Stimulated activated CD4-positive, alpha-beta T cell treated with anti-CD3 and anti-CD28 coated beads, Interleukin-12 subunit alpha, Interleukin-12 subunit beta, amount 100 ng/mL, for 24 hours (primary cell): Measurements from ENCODE around the gene DTNB.
"Not testable (repeated sequence)": the region's sequence is repeated elsewhere in the genome, so short reads cannot be mapped to it uniquely, and the experiment has no call there.

ENCODE experiments used
- DNase-seq, 2 experiments: peaks; one replicate each; pipeline ENCODE4 v3.0.0-alpha.2; 2020; ENCODE audit warnings: low read depth in 2 of 2

Gene DTNB

DNA sequence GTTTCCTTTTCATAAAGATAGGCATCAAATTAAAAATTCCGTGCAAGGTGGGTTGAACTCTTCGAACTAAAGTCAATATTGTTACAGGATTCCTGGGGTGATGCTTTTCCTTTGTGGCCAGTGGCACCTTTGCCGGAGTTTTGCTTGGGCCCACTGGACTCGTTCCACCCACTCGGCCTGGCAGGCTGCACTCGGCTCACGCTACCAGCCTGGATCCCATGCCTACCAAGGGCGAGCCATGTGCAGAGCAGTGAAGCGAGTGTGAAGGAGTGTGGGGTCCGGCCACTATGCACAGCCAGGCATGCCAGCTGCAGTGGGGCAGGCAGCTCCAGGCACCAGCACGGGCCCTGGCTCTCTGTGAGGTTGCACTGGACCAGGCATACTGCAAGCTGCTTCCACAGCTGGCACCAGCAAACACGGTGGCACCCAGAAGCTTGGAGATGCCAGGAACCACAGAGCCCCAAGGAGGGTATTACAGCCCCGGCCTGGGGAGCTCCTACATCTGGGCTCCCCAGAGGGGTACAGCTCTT lies 83.6 kb downstream of the DTNB start:
- no peak for DNase-seq

DNA sequence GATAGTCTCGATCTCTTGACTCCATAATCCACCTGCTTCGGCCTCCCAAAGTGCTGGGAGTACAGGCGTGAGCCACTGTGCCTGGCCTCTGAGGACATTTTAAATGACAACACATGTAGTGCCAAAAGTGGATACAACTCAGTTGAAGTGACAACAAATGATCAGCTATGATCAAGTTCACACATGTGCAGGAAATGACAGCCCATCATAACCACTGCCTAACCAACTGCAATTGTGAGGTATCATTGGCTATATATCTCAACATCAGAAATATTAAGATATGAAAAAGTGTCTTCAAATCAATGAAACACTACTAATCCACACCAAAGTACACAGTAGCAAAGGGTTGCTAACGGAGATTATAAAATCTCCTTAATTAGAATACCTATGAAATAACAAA lies 84.8 kb downstream of the DTNB start:
- DNase-seq = no peak

- DNase-seq = no peak
Observed at GRCh38 chr2:25587361-25587760, 86.0 kb downstream of the DTNB start.

GRCh38 chr2:25586726-25587144 lies 86.6 kb downstream of the DTNB start:
- DNase-seq = peak in 1 of 2 experiments; percentile 3

GRCh38 chr2:25585189-25585588 lies 88.2 kb downstream of the DTNB start:
- no peak for DNase-seq

DNA sequence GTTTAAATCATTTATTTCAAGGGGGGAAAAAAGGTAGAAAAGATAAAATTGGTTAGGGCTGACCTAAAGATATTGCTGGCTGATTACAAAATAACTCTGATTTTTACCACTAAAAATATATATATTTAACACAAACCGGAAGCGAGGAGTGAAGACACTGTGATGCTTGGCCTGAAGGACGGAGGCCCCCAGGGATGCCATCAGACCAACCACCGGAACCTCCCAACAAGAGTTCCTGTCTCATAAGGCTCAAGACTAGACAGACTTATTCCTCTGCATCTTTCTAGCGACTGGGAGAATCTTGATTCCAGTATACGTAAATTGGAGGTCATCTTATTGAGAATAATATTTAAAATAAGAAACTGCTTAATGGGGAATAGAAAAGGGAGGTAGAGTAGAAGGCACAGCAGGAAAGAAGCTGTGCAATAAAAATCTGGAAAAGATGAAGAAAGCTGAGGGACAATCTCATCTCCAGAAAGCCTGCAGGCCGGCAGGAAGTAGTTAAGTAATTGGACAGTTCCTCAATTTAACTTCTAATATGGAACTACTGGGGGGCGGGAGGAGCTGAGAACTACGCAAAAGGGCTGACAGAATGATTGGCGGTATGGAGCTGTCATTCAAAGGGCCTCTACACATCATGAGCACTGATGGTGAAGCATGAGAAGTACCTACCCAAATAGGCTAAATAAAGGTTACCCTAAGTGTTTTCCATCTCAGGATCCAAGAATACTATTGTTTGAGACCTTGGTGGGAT lies 91.1 kb downstream of the DTNB start:
- no peak for DNase-seq

- DNase-seq = no peak
Observed at GRCh38 chr2:25576596-25576995, 96.8 kb downstream of the DTNB start.

DNA sequence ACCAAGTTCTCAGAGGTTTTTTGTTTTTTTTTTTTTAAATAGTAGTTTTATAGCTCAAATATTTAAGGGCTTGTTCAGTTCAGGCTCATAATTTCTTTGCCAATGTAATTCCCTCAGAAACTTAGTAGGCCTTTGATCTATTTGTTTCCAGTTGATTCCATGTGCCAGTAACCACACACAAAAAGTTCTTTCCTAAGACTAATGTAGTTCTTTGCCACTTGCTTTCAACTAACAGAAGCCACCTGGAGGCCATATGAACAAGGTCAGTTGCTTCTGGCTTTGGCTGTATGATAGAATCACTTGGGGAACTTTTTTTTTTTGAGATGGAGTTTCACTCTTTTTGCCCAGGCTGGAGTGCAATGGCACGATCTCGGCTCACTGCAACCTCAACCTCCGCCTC lies 100.7 kb downstream of the DTNB start:
- DNase-seq = no peak

DNA sequence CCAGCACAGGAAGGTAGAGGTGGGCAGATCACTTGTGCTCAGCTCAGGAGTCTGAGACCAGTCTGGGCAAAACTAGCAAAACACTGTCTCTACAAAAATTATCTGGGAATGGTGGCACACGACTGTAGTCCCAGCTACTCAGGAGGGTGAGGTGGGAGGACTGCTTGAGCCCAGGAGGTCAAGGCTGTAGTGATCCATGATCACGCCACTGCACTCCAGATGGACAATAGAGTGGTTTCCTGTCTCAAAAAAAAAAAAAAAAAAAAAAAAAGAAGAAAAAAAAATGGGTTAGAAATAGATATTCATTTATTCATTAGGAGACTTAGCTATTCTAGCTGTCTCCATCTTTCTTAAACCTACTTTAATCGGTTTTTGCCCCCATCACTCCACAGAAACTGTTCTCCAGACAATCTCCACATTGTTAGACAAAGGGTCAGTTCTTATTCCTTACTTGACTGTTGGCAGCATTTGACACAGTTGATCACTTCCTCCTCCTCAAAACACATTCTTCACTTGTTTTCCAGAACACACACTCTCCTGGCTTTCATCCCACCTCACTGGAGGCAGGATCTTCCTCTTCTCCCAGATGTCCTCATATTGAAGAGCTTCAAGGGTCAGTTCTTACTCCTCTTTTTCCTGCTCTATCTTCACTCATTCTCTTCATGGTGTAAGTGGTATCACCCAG lies 103.1 kb downstream of the DTNB start:
- DNase-seq = no peak

DNA sequence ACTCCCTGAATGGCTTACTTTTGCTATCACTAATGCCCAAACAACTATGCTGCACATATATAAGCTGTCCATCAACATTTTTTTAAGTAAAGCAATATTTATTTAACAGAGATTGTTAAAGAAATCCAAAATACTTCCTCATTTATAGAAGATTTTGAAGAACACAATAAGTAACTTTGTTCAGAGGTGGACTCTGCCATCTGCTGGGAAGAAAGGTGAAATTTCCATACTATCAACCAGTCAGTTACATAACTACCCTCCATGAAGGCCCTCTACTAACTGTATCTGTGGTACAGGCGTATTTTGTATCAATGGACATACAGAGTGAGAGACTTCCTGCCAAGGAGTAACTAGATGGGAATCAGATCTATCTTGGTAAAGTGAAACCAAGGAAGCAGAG lies 106.0 kb downstream of the DTNB start:
- DNase-seq = no peak

GRCh38 chr2:25566694-25567093 lies 106.7 kb downstream of the DTNB start:
- no peak for DNase-seq

DNA sequence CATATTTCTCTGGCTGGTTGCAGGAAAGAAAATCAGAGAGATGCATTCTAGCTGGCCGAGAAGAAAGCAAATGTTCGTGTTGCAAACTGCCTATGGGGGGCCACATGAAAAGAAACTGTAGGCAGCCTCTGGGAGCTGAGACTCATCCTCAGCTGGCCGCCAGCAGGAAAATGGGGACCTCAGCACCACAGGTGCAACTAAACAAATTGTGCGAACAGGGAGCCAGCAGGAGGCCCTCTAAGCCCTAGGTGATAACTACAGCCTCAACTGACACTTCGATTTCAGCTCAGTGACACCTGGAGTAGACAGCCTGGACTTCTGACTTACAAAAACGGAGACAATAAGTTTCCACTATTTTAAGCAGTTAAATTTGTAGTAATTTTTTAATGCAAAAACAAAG lies 107.3 kb downstream of the DTNB start:
- no peak for DNase-seq

DNA sequence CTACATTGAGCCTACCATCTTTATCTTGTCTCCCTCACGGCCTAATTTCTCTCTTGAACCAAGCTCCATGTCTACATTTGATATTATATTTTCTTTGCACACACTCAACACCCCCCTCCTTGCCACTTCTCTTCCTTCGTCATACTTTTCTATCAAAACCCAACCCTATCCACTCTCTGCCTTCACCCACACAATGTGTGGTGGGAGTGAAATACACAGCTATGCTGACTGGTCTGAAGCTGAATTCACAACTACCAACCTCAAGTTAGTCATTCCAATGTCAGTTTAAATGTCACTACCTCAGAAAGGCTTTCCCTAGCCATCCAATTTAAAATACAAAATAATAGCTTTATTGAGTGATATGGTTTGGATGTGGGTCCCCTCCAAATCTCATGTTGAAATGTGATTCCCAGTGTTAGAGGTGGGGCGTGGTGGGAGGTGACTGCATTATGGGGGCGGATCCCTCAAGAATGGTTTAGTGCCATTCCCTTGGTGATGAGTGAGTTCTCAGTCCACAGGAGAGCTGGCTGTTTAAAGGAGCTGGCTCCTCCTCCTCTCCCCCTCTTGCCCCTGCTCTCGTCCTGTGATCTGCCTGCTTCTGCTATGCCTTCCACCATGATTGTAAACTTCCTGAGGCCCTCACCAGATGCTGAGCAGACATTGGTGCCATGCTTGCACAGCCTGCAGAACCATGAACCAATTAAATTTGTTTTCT lies 112.1 kb downstream of the DTNB start:
- no peak for DNase-seq

GRCh38 chr2:25559148-25559547 lies 114.2 kb downstream of the DTNB start:
- no peak for DNase-seq

- peak in 1 of 2 experiments; percentile 5 for DNase-seq
Observed at GRCh38 chr2:25558262-25558661, 115.1 kb downstream of the DTNB start.

- no peak for DNase-seq
Observed at GRCh38 chr2:25557179-25558036, 116.0 kb downstream of the DTNB start.

DNA sequence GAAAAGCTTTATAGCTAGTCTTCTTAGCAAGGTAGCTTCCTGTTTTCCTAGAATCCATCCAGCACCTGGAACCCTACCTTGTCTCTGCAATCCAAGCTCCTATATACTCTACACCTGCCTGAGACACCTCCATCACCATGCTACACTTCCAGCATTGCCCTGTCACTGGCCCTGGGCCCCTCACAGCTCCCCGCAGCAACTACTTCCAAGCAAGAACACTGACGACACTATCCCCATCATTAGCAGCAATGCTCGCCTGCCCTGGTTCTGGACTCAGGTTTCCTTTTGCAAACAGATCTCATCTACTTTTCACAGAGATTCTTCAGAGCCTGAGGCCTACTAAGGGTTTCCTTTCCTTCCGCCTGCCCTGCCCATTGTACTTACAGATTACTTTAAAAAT lies 121.1 kb downstream of the DTNB start:
- no peak for DNase-seq

DNA sequence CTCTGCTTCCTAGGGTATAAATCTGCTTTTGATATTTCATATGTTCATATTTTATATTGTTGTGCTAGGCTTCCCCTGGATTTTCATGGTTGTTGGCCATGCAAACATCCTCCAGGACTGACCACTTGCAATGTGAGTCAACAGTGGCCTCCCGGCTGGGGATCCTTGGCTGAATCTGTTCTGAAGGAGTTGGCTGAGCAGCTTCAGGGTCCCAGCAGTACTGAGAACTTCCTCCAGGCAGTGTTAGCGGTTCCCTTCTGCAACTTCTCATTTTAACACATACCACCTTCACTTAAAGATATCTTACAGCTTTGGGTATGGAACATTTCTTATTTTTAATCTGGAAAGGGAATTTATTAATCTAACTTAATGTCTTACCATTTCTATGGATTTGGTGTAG lies 122.1 kb downstream of the DTNB start:
- DNase-seq = no peak

DNA sequence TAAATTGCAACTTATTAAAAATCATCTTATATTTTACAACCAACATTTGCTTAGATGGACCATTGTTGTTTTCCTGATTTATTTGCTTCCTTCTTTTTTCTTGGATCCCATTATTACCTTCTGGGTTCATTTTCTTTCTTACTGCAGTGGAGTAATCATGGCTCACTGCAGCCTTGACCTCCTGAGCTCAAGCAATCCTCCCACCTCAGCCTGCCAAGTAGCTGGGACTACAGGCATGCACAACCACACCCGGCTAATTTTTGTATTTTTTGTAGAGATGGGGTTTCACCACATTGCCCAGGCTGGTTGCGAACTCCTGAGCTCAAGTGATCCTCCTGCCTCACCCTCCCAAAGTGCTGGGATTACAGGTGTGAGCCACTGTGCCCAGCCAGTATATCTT lies 123.8 kb downstream of the DTNB start:
- not testable (repeated sequence) for DNase-seq

GRCh38 chr2:25548601-25549000 lies 124.8 kb downstream of the DTNB start:
- DNase-seq = no peak

GRCh38 chr2:25546852-25547251 lies 126.5 kb downstream of the DTNB start:
- DNase-seq = no peak

- DNase-seq = no peak
Observed at GRCh38 chr2:25545899-25546298, 127.5 kb downstream of the DTNB start.
